NCI-H446 (cell line): ENCODE data around the gene FABP3.
"Not testable (repeated sequence)": the region's sequence is repeated elsewhere in the genome, so short reads cannot be mapped to it uniquely, and the experiment has no call there.

Source experiments
- DNase-seq, 2 experiments: peaks; one replicate each; lab custom pipeline; 2025; lab: John Stamatoyannopoulos, UW

The FABP3 gene

DNA sequence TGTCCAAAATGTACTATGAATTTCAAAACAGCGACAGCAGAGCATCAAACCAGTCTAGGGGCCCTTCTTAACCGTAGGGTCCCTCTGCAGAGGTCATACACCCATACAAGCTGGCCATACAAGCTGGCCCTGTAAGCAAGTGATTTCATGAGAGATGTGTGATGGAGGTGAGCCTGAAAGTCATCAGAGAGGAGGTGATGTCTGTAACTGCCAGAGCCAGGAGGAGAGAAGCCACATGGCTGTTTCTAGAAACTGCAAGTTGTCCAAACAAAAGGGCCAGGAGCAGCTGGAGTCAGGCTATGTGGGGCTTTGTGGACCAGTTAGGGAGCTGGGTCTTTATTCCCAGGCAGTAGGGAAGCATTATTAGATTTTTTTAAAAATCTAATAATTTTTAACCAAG is 25.4 kb upstream of the FABP3 start:
- no peak for DNase-seq

DNA sequence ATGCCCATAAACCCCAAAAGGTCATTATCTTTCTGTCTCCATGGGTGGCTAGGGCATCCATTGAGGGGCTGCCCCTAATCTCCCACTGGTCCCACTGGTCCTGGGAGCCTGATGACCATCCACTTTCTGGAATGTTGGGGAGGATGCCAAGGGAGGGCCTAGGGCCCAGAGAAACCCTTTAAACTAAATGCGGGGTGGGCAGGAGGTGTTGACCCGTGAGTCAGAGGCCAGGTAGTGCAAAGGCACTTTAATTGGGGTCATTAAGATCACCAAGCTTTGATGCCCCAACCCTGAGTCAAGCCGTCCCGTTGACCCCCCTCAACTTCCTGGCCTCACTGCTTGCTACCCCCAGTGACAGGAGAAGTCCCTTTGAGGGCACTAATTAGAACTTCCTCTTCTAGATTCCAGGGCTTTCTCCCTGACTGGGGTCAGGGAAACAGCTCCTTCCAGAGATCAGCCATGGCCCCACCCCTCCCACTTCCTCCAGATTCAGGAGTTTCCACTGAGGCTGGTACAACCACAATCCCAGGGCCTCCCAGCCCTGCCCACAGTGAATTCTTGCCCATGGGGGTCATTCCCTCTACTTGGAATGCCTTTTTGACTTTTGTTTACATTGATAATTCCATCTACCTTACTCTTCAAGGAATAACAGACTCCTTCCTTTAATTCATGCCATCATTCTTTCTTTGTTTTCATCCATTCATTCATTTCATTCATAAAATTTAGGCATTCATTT is 24.7 kb upstream of the FABP3 start:
- no peak for DNase-seq

GRCh38 chr1:31396633-31397351 is 23.9 kb upstream of the FABP3 start:
- DNase-seq = no peak

DNA sequence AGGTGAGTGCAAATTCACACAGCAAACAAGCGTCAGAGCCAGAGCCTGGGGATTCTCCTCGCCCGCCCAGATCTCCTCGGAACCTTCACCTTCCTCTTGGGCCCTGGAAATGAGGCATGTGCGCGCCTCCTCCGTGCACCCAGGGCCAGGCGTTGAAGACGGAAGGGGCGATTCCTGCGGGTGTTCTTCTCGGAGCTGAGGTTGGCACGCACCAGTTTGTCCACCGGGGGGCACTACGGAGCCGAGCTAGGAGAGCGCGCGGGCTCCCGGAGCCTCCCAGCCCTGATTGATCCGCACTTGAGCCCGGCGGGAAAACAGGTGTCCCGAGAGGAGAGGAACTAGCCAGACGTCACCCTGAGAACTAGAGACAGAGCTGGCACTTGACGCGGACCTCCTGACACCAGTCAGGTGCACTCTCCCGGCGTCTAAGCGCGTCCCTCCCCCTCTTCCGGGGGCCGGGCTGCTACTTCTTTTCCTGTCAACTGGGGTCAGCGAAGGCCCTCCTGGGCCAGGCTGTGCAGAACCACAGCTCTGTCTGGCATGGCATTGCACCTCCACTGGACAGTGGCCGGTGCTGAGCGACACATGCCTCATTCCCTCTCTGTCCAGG is 21.8 kb upstream of the FABP3 start:
- DNase-seq = peak; percentile 71 to 90

DNA sequence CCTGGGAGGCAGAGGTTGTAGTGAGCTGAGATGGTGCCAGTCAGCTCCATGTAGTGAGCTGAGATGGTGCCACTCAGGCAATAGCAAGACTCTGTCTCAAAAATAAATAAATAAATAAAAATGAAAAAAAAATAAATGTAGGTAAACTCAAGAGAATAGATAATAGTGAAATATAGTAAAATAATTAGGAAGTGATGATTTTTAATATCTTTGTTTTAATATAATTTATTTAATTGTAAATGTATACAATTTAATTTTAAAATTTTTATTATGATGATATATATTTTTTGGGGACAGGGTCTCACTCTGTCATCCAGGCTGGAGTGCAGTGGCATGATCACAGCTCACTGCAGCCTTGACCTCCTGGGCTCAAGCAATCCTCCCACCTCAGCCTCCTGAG is 20.6 kb upstream of the FABP3 start:
- DNase-seq = no peak

GRCh38 chr1:31390071-31390470 is 17.2 kb upstream of the FABP3 start:
- no peak for DNase-seq

- DNase-seq = no peak
Observed at GRCh38 chr1:31389616-31390015, 16.7 kb upstream of the FABP3 start.

GRCh38 chr1:31387612-31388011 is 14.7 kb upstream of the FABP3 start:
- DNase-seq = no peak

GRCh38 chr1:31386576-31387243 is 13.8 kb upstream of the FABP3 start:
- DNase-seq = not testable (repeated sequence)

- no peak for DNase-seq
Observed at GRCh38 chr1:31383967-31384366, 11.1 kb upstream of the FABP3 start.

GRCh38 chr1:31382379-31382989 is 9.6 kb upstream of the FABP3 start:
- peak; percentile 21 to 67 for DNase-seq

DNA sequence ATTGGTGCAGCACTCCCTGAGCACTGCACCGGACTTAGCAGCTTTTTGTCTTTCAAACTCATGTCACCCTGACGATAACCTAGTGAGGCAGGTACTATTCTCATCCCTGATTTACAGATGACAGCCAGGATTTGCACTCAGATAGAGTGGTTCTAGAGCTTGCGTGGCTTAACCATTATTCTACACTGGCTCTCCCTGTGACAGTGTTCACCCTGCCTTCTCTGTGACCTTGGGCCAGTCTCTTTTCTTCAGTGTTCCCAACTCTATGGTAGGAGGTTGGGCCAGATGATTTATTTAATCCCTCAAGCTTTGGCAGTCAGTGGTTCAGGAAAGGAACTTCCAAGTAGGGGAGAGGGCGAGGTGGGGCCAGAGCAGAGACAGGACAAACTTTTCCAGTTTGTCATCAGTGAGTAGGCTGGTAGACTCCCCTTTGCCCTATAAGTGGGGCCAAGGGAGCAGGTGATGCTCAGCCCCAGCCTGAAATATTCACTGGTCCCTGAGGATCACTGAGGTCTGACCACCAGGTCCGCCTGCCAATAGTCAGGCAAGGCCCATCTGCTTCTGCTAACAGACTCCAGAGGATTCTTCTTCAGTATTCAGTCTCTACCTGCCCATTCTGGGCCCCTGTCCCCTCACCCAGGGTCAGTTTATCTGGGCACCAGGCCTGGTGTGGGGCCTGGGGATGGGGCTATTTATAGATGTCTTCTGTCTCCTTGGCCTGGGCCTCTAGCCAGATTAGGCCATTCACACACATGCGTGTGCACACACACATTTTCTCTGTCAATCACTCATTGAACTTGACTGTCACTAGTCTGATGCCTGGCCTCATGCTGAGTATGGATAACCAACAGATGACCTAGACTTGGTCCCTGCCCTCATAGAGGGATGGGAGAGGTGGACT is 8.8 kb upstream of the FABP3 start:
- DNase-seq = peak in 1 of 2 experiments; percentile 83

- peak; percentile 67 to 92 for DNase-seq
Observed at GRCh38 chr1:31380181-31380580, 7.3 kb upstream of the FABP3 start.

- DNase-seq = no peak
Observed at GRCh38 chr1:31378001-31378400, 5.1 kb upstream of the FABP3 start.

DNA sequence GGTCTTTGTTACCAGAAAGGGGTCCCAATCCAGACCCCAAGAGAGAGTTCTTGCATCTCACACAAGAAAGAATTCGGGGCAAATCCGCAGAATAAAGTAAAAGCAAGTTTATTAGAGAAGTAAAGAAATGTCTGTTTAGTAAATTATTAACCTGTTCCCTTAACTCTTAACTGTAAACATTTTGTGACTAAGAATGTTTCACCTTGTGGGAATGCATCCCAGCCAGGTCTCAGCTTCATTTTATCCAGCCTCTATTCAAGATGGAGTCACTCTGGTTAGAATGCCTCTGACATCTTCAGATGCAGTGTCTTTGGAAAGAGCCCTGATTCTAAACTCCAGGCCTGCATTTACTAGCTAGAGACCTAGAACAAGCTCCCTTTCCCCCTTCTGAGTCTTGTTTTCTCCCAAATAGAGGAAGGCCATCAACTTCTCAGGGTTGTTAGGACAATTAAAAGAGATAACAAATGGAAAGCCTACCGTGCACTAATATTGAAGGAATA is 4.5 kb upstream of the FABP3 start:
- DNase-seq = no peak

- peak; percentile 95 to 96 for DNase-seq
Observed at GRCh38 chr1:31376375-31377134, 3.7 kb upstream of the FABP3 start.

DNA sequence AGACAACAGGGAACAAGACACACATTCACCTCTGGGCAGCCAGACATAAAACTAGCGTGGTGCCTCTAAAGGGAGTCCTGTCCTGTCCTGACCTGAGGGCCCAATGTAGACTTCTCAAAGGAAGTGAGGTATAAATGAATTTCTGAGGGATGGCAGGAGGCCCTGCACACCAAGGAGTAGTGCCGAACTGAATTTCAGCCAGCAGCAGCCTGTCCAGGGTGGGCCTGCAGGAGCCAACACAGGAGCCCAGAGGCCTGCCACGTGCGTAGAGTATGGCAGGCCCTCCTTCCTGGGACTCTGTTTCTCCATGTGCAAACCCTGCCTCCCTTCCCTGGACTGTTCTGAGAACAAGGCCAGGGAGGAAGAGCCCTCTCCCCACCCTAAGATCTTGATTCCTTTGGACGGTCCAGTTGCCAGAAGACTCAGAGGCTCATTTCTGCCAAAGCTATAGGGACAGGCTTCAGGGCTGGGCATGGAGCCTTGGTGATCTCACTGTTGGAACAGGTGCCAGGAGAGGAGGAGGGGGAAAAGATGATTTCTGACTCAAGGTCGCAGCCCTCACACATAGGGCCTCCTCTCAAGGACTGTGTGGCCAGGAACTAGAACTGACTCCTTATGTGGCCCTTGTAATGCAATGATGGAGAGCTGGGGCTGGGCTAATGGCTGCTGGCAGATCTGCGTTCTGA is 1.8 kb upstream of the FABP3 start:
- peak; percentile 91 to 95 for DNase-seq

DNA sequence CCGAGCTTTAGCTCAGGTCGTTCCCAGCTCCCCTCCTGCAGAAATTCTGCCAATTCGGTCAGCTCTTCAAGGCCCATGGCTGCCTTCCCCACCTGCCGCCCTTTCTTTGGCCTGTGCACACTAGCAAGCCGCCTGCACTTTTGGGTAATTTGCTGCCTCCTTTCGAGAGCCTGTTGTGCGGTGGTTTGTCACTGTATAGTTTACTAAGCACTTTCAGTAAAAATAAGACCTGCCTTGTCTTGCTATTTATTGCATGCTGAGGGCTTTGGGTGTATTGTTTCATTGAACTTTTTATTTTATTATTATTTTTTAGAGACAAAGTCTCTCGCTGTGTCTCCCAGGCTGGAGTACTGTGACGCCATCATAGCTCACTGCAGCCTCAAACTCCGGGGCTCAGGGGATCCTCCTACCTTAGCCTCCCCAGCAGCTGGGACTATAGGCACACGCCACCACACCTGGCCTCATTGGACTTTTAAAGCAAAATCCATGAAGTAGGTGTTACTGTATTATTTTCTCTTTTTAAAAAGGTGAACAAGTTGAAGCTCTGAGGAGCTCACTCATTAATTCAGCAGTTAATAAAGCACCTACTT is 1.1 kb upstream of the FABP3 start:
- DNase-seq = no peak

GRCh38 chr1:31372751-31373055 is 173 bp downstream of the FABP3 start:
- no peak for DNase-seq
